Endothelial cell of umbilical vein (primary cell): Measurements from ENCODE around the gene TTC23L.

Experiments
- CTCF ChIP-seq, 2 donors: IDR thresholded peaks; 1 replicate in 1 of 2; 2 replicates in 1 of 2; pipeline ENCODE4 v1.5.1; 2011; ENCODE audit warnings: low read length in 2 of 2, mild to moderate bottlenecking in 2 of 2, moderate library complexity in 2 of 2, control low read depth in 1 of 2, inconsistent platforms in 1 of 2, low read depth in 1 of 2; ENCODE audit not compliant: insufficient read depth in 1 of 2; ENCODE audit errors: extremely low read depth in 1 of 2
- EZH2 ChIP-seq: IDR thresholded peaks from 2 replicates; pipeline ENCODE4 v1.6.1; 2012; ENCODE audit warnings: borderline replicate concordance, low read depth, mild to moderate bottlenecking, moderate library complexity, low read length, inconsistent platforms; ENCODE audit not compliant: severe bottlenecking
- FOS ChIP-seq: IDR thresholded peaks from 2 replicates; pipeline ENCODE4 v1.6.1; 2011; ENCODE audit warnings: mild to moderate bottlenecking, low read length, moderate library complexity, borderline replicate concordance; ENCODE audit not compliant: insufficient read depth
- GATA2 ChIP-seq: IDR thresholded peaks from 2 replicates; pipeline ENCODE4 v1.7.0; 2011; ENCODE audit warnings: low read depth, mild to moderate bottlenecking, moderate library complexity, mixed read lengths, low read length; ENCODE audit not compliant: insufficient read length, insufficient read depth
- JUN ChIP-seq: IDR thresholded peaks from 2 replicates; pipeline ENCODE4 v1.6.1; 2011; ENCODE audit warnings: borderline replicate concordance, low read depth; ENCODE audit not compliant: insufficient read length, insufficient read depth
- POLR2A ChIP-seq: IDR thresholded peaks from 2 replicates; pipeline ENCODE4 v1.6.1; 2012; ENCODE audit warnings: low read depth, mild to moderate bottlenecking, control low read depth, low read length
- POLR2AphosphoS5 ChIP-seq: IDR thresholded peaks from 2 replicates; pipeline ENCODE4 v1.6.1; 2012; ENCODE audit warnings: low read depth, mild to moderate bottlenecking, control low read depth, low read length, moderate library complexity; ENCODE audit not compliant: insufficient read depth

- no peak for TF ChIP-seq FOS
- no peak for TF ChIP-seq CTCF (IDR thresholded peaks at IDR 0.05; ENCODE audit: extremely low read depth in 1 of 2, insufficient read depth in 1 of 2, low read depth in 1 of 2, low read length in 2 of 2)
- no peak for TF ChIP-seq EZH2
- no peak for TF ChIP-seq POLR2A
- TF ChIP-seq GATA2, result no peak
- no peak for TF ChIP-seq JUN
- TF ChIP-seq POLR2AphosphoS5, result no peak
Measured at GRCh38 chr5:34894716-34895115, 55.8 kb downstream of the TTC23L start.
